Measurements from ENCODE around the gene TIMELESS. TPM values are rescaled to one million over a fixed set of nuclear protein-coding genes. Genes with fewer than 3 reads are reported as not detected.
A peak's percentile ranks its signal among the peaks of the same experiment; 100 is the strongest.

TIMELESS gene
- total RNA-seq, 1 donor from 2014 or later, result 12.1 TPM

DNA sequence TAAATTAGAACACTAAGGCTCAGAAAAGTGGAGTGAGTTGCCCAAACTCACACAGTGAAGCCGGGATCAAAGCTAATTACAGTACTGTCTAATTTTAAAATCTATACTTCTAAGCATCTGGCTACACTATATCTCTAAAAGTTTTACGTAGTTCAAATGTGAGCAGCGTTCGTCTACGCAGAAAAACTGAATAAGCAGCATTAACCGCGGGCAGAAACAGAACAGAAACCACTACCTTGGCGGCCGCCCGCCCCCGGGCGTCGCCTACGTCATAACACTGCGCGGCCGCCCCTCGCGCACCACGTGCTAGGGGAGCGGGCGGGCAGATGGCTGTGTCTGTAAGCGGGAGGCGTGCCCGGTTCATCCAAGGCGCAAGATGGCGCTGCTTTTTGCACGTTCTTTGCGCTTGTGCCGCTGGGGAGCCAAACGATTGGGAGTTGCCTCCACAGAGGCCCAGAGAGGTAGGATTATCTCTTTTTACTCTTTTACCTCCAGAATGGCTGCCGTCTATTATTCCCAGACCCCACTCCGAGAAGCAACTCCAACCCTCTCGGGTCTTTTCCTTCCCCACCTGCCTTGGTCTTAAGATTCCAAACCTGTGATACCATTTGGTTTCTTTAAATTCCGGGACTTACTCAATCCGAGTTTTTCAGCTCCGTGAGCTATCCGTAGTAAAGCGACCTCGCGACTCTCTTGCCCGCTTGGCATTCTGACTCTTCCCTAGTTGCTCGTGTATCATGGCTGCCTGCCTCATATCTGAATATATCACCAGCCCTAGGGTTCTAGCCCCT, 19.2 kb upstream of the TIMELESS start, which contains the start of gene SPRYD4:
Gene SPRYD4 (plus strand): TSS at position 363 of the 791 bp plus-strand sequence. CDS start 14 bp downstream, at position 377.
- Mint-ChIP-seq H3K9me3 (ENCODE audit: low read depth) (no peaks in the 10 kb centered on the region), H3K27me3 (ENCODE audit: low read depth) (no peaks in the 10 kb centered on the region), H3K4me3 (ENCODE audit: unreplicated experiment) (peak within 1 kb of the TSS; percentile 97), H3K27ac (ENCODE audit: unreplicated experiment) (peak within 1 kb of the TSS; percentile 96), H3K36me3 (ENCODE audit: low read depth) (no peaks in the 10 kb centered on the region), H3K4me1 (ENCODE audit: low read depth) (peaks cover 21% of the 10 kb centered on the region)
- DNase-seq (ENCODE audit: low spot score), result peak; percentile 96
- TF ChIP-seq, protein P1, sequence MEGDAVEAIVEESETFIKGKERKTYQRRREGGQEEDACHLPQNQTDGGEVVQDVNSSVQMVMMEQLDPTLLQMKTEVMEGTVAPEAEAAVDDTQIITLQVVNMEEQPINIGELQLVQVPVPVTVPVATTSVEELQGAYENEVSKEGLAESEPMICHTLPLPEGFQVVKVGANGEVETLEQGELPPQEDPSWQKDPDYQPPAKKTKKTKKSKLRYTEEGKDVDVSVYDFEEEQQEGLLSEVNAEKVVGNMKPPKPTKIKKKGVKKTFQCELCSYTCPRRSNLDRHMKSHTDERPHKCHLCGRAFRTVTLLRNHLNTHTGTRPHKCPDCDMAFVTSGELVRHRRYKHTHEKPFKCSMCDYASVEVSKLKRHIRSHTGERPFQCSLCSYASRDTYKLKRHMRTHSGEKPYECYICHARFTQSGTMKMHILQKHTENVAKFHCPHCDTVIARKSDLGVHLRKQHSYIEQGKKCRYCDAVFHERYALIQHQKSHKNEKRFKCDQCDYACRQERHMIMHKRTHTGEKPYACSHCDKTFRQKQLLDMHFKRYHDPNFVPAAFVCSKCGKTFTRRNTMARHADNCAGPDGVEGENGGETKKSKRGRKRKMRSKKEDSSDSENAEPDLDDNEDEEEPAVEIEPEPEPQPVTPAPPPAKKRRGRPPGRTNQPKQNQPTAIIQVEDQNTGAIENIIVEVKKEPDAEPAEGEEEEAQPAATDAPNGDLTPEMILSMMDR (IDR thresholded peaks at IDR 0.05), result peak; percentile 74

DNA sequence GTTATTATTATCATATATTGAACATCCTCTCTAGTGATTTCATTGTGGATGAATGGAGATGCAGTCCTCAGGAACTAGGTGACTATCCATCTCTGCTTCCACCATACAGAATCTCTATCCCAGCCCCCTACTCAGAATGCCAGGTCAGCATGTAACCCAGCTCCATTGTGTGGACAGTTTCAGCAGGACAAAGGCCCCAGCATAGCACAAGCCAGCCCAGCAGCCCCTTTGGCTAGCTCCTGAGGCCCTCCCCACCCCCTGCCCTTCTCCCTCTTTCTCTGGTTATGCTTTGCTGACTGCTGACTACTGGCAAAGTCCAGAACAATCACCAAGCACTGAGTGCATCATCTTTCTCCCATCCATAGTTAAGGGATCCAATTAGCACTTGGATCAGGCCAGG, 13.3 kb upstream of the TIMELESS start:
- TF ChIP-seq, protein P1 (IDR thresholded peaks at IDR 0.05), result no peak
- no peak overlapping the region for H3K27ac Mint-ChIP-seq (ENCODE audit: unreplicated experiment)
- no peak for DNase-seq (ENCODE audit: low spot score)
- H3K27me3 Mint-ChIP-seq (ENCODE audit: low read depth), result no peaks in the 10 kb centered on the region
- no peak overlapping the region for H3K4me3 Mint-ChIP-seq (ENCODE audit: unreplicated experiment)
- no peaks in the 10 kb centered on the region for H3K9me3 Mint-ChIP-seq (ENCODE audit: low read depth)
- peaks cover 5% of the 10 kb centered on the region for H3K4me1 Mint-ChIP-seq (ENCODE audit: low read depth)
- no peaks in the 10 kb centered on the region for H3K36me3 Mint-ChIP-seq (ENCODE audit: low read depth)

DNA sequence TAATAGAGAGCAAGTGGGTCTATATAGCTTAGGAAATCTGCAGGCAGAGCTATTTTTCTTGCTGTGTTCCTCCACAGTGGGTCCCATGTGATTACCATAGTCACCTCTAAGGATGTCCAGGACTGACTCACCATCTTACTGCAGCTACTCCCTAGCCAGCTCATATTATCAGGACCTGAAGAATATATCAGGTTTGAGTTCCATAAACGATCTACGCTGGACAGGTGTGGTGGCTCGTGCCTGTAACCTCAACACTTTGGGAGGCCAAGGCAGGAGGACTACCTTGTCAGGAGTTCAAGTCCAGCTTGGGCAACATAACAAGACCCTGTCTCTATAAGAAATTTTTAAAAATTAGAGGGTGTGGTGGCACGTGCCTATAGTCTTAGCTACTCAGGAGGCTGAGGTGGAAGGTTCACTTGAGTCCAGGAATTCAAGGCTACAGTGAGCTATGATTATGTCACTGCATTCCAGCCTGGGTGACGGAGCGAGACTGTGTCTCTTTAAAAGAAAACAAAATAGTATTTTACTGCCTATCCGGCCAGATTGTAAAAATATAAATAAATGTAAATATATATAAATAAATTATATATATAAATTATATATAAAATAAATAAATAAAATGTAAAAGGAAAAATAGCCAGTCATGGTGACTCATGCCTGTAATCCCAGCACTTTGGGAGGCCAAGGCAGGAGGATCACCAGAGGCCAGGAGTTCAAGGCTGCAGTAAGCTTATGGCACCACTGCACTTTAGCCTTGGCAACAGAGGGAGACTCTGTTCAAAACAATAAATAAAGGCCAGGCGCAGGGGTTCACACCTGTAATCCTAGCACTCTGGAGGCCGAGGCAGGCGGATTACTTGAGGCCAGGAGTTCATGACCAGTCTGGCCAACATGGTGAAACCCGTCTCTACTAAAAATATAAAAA, 12.3 kb upstream of the TIMELESS start:
- no peak overlapping the region for H3K4me3 Mint-ChIP-seq (ENCODE audit: unreplicated experiment)

DNA sequence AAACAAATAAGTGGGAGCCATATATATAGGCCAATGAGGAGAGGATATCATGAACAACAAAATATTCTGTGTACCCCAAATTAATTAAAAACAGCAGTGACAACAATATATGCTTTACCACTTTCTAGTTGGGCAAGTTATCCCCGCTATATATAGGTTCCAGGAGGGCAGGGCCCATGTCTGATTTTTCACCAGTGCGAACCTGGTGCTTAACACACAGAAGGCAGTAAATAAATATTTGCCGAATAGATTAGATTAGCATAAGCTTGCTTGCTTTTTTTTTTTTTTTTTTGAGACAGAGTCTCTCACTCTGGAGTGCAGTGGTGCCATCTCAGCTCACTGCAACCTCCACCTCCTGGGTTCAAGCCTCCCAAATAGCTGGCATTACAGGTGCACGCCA, 8.6 kb upstream of the TIMELESS start:
- no peak overlapping the region for H3K27ac Mint-ChIP-seq (ENCODE audit: unreplicated experiment)

More for the DNA sequence above, 12.3 kb upstream of the TIMELESS start:
- H3K27ac Mint-ChIP-seq (ENCODE audit: unreplicated experiment), result no peak overlapping the region
- peaks cover 5% of the 10 kb centered on the region for H3K4me1 Mint-ChIP-seq (ENCODE audit: low read depth)
- no peaks in the 10 kb centered on the region for H3K9me3 Mint-ChIP-seq (ENCODE audit: low read depth)
- TF ChIP-seq, protein P1 (IDR thresholded peaks at IDR 0.05), result no peak
- no peak for DNase-seq (ENCODE audit: low spot score)
- no peaks in the 10 kb centered on the region for H3K36me3 Mint-ChIP-seq (ENCODE audit: low read depth)
- no peaks in the 10 kb centered on the region for H3K27me3 Mint-ChIP-seq (ENCODE audit: low read depth)

More for the DNA sequence above, 8.6 kb upstream of the TIMELESS start:
- H3K27me3 Mint-ChIP-seq (ENCODE audit: low read depth), result peaks cover 3% of the 10 kb centered on the region
- H3K36me3 Mint-ChIP-seq (ENCODE audit: low read depth), result no peaks in the 10 kb centered on the region
- H3K9me3 Mint-ChIP-seq (ENCODE audit: low read depth), result no peaks in the 10 kb centered on the region
- DNase-seq (ENCODE audit: low spot score), result no peak
- TF ChIP-seq, protein P1 (IDR thresholded peaks at IDR 0.05), result no peak
- no peaks in the 10 kb centered on the region for H3K4me1 Mint-ChIP-seq (ENCODE audit: low read depth)
- H3K4me3 Mint-ChIP-seq (ENCODE audit: unreplicated experiment), result no peak overlapping the region

Data from chondrocyte (in vitro differentiated cells).